DLD1 (cell line): ENCODE measurements around the gene FOXP4.

Experiments used
- in situ Hi-C: cut with HindIII; loops from 2 replicates; pipeline ENCODE4 v1.10.0; 2017; ENCODE audit warnings: low sequenced_read_pairs

Gene FOXP4

GRCh38 chr6:41622206-41622988 lies 76.2 kb downstream of the FOXP4 start:
- in situ Hi-C loops = no loop called here

GRCh38 chr6:41623330-41623729 lies 77.1 kb downstream of the FOXP4 start:
- in situ Hi-C loops = no loop called here

- in situ Hi-C loops = no loop called here
Observed at GRCh38 chr6:41624621-41625380, 78.6 kb downstream of the FOXP4 start.

- in situ Hi-C loops = no loop called here
Observed at GRCh38 chr6:41625442-41625841, 79.3 kb downstream of the FOXP4 start.

- in situ Hi-C loops = no loop called here
Observed at GRCh38 chr6:41626022-41626421, 79.8 kb downstream of the FOXP4 start.

- in situ Hi-C loops = no loop called here
Observed at GRCh38 chr6:41626917-41627316, 80.7 kb downstream of the FOXP4 start.

- in situ Hi-C loops = no loop called here
Observed at GRCh38 chr6:41629128-41629527, 82.9 kb downstream of the FOXP4 start.

- in situ Hi-C loops = no loop called here
Observed at GRCh38 chr6:41630069-41630468, 83.9 kb downstream of the FOXP4 start.

- in situ Hi-C loops = no loop called here
Observed at GRCh38 chr6:41630946-41631345, 84.8 kb downstream of the FOXP4 start.

- in situ Hi-C loops = no loop called here
Observed at GRCh38 chr6:41633056-41633634, 87.0 kb downstream of the FOXP4 start.

- in situ Hi-C loops = no loop called here
Observed at GRCh38 chr6:41634657-41635056, 88.5 kb downstream of the FOXP4 start.

GRCh38 chr6:41635365-41635764 lies 89.2 kb downstream of the FOXP4 start:
- in situ Hi-C loops = no loop called here

- in situ Hi-C loops = no loop called here
Observed at GRCh38 chr6:41636833-41637193, 90.6 kb downstream of the FOXP4 start.

- in situ Hi-C loops = no loop called here
Observed at GRCh38 chr6:41637194-41638001, 91.2 kb downstream of the FOXP4 start.

GRCh38 chr6:41638002-41638934 lies 92.1 kb downstream of the FOXP4 start, which contains the start of gene MDFI:
Gene MDFI (plus strand): TSS chr6:41638468. CDS start chr6:41638750, 282 bp downstream.
- in situ Hi-C loops = no loop called here

GRCh38 chr6:41638935-41639808 lies 93.0 kb downstream of the FOXP4 start:
- in situ Hi-C loops = no loop called here

GRCh38 chr6:41639809-41640371 lies 93.7 kb downstream of the FOXP4 start:
- in situ Hi-C loops = no loop called here

- in situ Hi-C loops = no loop called here
Observed at GRCh38 chr6:41640426-41640825, 94.2 kb downstream of the FOXP4 start.
